Mesothelial cell of epicardium (in vitro differentiated cells): ENCODE measurements around the gene BBS2. TPM values are rescaled to one million over a fixed set of nuclear protein-coding genes. Genes with fewer than 3 reads are reported as not detected.

Source experiments
- DNase-seq, 2 experiments: peaks; one replicate each; pipeline ENCODE4 v3.0.0; 2021; ENCODE audit warnings: low spot score in 2 of 2; ENCODE audit not compliant: unreplicated experiment in 2 of 2
- H3K27ac Mint-ChIP-seq: 2 replicates; pipeline ENCODE4 v1.8.0; 2021; ENCODE audit warnings: mixed read lengths
- H3K27me3 Mint-ChIP-seq: 2 replicates; pipeline ENCODE4 v1.8.0; 2021; ENCODE audit warnings: low read depth, mixed read lengths
- H3K36me3 Mint-ChIP-seq: 2 replicates; pipeline ENCODE4 v1.8.0; 2021; ENCODE audit warnings: mixed read lengths
- H3K4me1 Mint-ChIP-seq: 2 replicates; pipeline ENCODE4 v1.8.0; 2021; ENCODE audit warnings: mixed read lengths
- H3K4me3 Mint-ChIP-seq: 2 replicates; pipeline ENCODE4 v1.8.0; 2021; ENCODE audit warnings: mild to moderate bottlenecking, moderate library complexity, mixed read lengths
- H3K9me3 Mint-ChIP-seq: 2 replicates; pipeline ENCODE4 v1.8.0; 2021; ENCODE audit warnings: mixed read lengths
- total RNA-seq: library from RNA; stranded (reverse); gene quantifications from 3 replicates; pipeline ENCODE4 v1.2.1, GENCODE V29; 2021
- TF ChIP-seq, protein P1 (sequence below): fragments of 200-600 bp; sonication (generic); IDR thresholded peaks from one replicate; pipeline ENCODE4 v1.5.0; 2021; ENCODE audit warnings: antibody characterized with exemption; ENCODE audit not compliant: unreplicated experiment

The BBS2 gene
- total RNA-seq, 1 donor from 2014 or later = 60.8 TPM

DNA sequence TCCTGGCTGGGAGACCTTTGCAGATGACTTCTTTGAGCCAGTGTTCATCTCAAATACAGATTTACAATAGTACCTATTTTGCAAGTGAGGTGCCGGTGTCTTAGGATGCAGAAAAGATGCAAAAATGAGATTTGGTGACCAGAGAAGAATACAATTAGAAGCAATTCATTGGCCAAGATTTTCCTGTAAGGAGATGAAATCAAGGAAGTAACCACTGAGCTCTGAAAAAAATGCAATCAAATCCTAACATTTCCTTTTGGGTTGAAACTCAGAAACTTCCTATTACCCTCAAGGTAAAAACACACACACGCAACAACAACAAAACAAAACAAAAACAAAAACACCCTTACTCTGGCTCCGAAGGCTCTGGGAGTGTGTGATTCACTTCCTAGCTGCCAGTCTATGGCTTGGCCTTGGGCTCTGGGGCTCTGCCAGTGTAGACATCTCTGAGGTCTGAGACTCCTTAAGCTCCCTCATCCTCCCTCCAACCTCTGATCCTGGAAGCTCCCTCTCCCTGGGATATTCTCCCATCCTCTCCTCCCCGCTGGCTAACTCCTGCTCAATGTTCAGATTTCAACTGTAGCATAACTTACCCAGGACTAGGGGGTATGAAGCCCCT lies 28.2 kb upstream of the BBS2 start:
- Mint-ChIP-seq H3K27ac (no peak overlapping the region), H3K4me1 (peaks cover 3% of the 10 kb centered on the region), H3K27me3 (peaks cover 20% of the 10 kb centered on the region), H3K36me3 (no peaks in the 10 kb centered on the region), H3K9me3 (no peaks in the 10 kb centered on the region), H3K4me3 (no peak overlapping the region)
- no peak for DNase-seq
- TF ChIP-seq, protein P1, sequence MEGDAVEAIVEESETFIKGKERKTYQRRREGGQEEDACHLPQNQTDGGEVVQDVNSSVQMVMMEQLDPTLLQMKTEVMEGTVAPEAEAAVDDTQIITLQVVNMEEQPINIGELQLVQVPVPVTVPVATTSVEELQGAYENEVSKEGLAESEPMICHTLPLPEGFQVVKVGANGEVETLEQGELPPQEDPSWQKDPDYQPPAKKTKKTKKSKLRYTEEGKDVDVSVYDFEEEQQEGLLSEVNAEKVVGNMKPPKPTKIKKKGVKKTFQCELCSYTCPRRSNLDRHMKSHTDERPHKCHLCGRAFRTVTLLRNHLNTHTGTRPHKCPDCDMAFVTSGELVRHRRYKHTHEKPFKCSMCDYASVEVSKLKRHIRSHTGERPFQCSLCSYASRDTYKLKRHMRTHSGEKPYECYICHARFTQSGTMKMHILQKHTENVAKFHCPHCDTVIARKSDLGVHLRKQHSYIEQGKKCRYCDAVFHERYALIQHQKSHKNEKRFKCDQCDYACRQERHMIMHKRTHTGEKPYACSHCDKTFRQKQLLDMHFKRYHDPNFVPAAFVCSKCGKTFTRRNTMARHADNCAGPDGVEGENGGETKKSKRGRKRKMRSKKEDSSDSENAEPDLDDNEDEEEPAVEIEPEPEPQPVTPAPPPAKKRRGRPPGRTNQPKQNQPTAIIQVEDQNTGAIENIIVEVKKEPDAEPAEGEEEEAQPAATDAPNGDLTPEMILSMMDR = no peak

DNA sequence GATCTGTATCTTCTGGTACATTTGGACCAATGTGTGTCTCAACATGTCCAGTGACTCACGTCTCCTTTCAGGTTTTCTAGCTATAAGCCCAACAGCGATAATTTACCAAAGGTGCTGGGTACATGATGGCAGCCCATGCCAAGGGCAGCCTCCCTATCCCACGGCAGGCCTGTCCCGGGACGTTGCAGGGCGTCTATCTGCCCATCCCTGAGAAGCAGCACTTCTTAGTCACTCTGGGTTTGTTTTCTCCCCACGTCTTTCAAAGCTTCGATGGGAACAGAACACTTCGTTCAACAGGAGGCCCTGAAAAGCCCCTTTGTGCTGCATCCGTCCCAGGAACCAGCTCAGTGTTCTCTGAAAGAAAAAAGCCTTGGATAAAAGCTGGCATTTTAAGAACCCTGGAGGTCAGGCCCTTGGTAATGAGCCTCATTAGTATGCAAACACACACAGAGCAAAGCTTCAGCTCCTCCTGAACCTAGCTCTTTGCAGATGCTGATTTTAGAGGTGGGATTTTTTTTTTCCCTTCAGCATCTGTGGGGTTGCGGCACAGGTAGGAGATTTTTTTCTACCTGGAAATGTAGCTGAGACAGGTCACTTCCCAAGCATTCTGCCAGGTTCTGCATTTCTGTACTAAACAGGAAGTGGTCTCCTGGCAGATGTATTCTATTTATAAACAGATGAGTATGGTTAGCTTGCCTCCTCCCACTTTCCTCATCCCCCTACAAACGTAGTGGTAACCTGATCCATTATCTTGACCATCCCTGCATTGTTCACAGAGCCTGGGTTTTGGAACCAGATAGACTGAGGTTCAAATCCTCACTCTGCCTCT lies 27.5 kb upstream of the BBS2 start:
- Mint-ChIP-seq H3K36me3 (no peaks in the 10 kb centered on the region), H3K27me3 (peaks cover 23% of the 10 kb centered on the region), H3K27ac (no peak overlapping the region), H3K9me3 (no peaks in the 10 kb centered on the region), H3K4me1 (peaks cover 3% of the 10 kb centered on the region), H3K4me3 (no peak overlapping the region)
- TF ChIP-seq, protein P1 = no peak
- no peak for DNase-seq

DNA sequence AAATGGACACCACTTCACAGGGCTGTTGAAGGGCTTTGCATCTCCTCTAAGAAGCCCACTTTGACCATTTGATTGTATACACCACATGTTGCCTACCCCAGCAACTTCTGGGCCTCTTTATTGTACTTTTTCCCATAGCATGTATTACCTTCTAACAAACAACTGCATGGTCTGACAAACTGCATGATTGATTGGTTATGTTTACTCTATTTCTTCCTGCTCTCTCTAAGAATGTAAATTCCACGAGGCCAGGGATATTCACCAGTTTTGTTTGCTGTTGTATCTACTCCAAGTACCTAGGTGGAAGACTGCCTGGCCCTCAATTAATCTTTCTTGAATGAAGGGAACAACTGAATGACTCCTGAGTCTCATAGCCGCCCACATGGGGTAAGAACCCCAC lies 22.2 kb upstream of the BBS2 start:
- no peaks in the 10 kb centered on the region for H3K4me1 Mint-ChIP-seq
- H3K27me3 Mint-ChIP-seq = peaks cover 16% of the 10 kb centered on the region
- TF ChIP-seq, protein P1 = no peak
- DNase-seq = no peak
- no peak overlapping the region for H3K4me3 Mint-ChIP-seq
- no peaks in the 10 kb centered on the region for H3K36me3 Mint-ChIP-seq
- peaks cover 3% of the 10 kb centered on the region for H3K9me3 Mint-ChIP-seq
- no peak overlapping the region for H3K27ac Mint-ChIP-seq

GRCh38 chr16:56539656-56540055 lies 19.8 kb upstream of the BBS2 start:
- Mint-ChIP-seq H3K9me3 (peaks cover 3% of the 10 kb centered on the region), H3K36me3 (no peaks in the 10 kb centered on the region), H3K27ac (no peak overlapping the region), H3K4me1 (no peaks in the 10 kb centered on the region), H3K27me3 (peaks cover 32% of the 10 kb centered on the region), H3K4me3 (no peak overlapping the region)
- TF ChIP-seq, protein P1 = no peak
- DNase-seq = no peak

DNA sequence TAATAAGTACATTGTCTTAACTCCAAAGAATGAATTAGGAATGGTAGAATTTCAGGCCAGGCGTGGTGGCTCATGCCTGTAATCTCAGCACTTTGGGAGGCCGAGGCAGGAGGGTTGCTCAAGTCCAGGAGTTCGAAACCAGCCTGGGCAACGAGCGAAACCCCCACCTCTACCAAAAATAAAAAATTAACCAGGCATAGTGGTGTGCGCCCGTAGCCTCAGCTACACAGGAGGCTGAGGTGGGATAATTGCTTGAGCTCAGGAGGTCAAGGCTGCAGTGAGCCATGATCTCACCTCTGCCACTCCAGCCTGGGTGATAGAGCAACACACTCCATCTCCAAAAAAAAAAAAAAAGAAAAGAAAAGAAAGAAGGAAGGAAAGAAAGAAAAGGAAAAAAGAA lies 18.5 kb upstream of the BBS2 start:
- H3K9me3 Mint-ChIP-seq = peaks cover 3% of the 10 kb centered on the region
- no peaks in the 10 kb centered on the region for H3K4me1 Mint-ChIP-seq
- TF ChIP-seq, protein P1 = no peak
- peaks cover 44% of the 10 kb centered on the region for H3K27me3 Mint-ChIP-seq
- no peak for DNase-seq
- H3K27ac Mint-ChIP-seq = no peak overlapping the region
- no peak overlapping the region for H3K4me3 Mint-ChIP-seq
- no peaks in the 10 kb centered on the region for H3K36me3 Mint-ChIP-seq
